Sigmoid colon (tissue), 4 donors: ENCODE data around the gene DSE.

ENCODE experiments used
- CTCF ChIP-seq, 4 experiments: fragments of 450-650 bp in 3 of 4; fragments of 200-600 bp in 1 of 4; IDR thresholded peaks; one replicate each; pipeline ENCODE4 v1.5.1; 2016 to 2019; ENCODE audit warnings: antibody characterized with exemption in 4 of 4, mild to moderate bottlenecking in 3 of 4, moderate library complexity in 2 of 4
- EP300 ChIP-seq, 4 donors: sonication (generic); formaldehyde crosslinking; IDR thresholded peaks; one replicate each; pipeline ENCODE4 v1.6.1; 2017; ENCODE audit warnings: antibody characterized with exemption in 4 of 4
- POLR2A ChIP-seq, 2 donors: fragments of 450-650 bp; IDR thresholded peaks; one replicate each; pipeline ENCODE4 v1.6.1; 2016; ENCODE audit warnings: antibody characterized with exemption in 2 of 2, mild to moderate bottlenecking in 2 of 2, moderate library complexity in 2 of 2
- POLR2AphosphoS5 ChIP-seq, 4 donors: sonication (generic); formaldehyde crosslinking; IDR thresholded peaks; one replicate each; pipeline ENCODE4 v1.6.1; 2017; ENCODE audit warnings: antibody characterized with exemption in 4 of 4

GRCh38 chr6:116327803-116328527, 42.8 kb upstream of the DSE start:
- TF ChIP-seq CTCF (IDR thresholded peaks at IDR 0.05) (no peak), EP300 (IDR thresholded peaks at IDR 0.05) (no peak), POLR2A (IDR thresholded peaks at IDR 0.05) (no peak), POLR2AphosphoS5 (IDR thresholded peaks at IDR 0.05) (no peak)
